Left lung (tissue), 10 donors: ENCODE measurements around the gene CFAP45. TPM values are rescaled to one million over a fixed set of nuclear protein-coding genes. Genes with fewer than 3 reads are reported as not detected.
A peak's percentile ranks its signal among the peaks of the same experiment; 100 is the strongest.

Experiments
- ATAC-seq: fragments of 200-7000 bp; cut with Tn5 transposase; one replicate; pipeline ENCODE4 v1.9.1; 2020; ENCODE audit warnings: moderate library complexity
- DNase-seq, 4 donors: peaks; one replicate each; pipeline ENCODE4 v3.0.0-alpha.2; 2013 to 2020
- H3K27ac ChIP-seq, 2 donors: fragments of 200-600 bp; sonication (generic) in 1 of 2; one replicate each; pipeline versions ENCODE4 v1.5.0 to v1.8.0; 2020 to 2021
- H3K27me3 ChIP-seq, 2 donors: fragments of 200-600 bp; sonication (generic) in 1 of 2; one replicate each; pipeline versions ENCODE4 v1.5.0 to v1.8.0; 2020 to 2021
- H3K36me3 ChIP-seq, 2 donors: fragments of 200-600 bp; sonication (generic) in 1 of 2; one replicate each; pipeline versions ENCODE4 v1.5.0 to v1.8.0; 2020 to 2021
- H3K4me1 ChIP-seq, 2 donors: fragments of 200-600 bp; one replicate each; pipeline ENCODE4 v1.8.0; 2021
- H3K4me3 ChIP-seq, 2 donors: fragments of 200-600 bp; sonication (generic) in 1 of 2; one replicate each; pipeline versions ENCODE4 v1.5.0 to v1.8.0; 2020 to 2021; ENCODE audit warnings: mild to moderate bottlenecking in 1 of 2
- H3K9me3 ChIP-seq, 2 donors: fragments of 200-600 bp; sonication (generic) in 1 of 2; one replicate each; pipeline versions ENCODE4 v1.5.0 to v1.8.0; 2020 to 2021
- intact Hi-C, 2 donors: fragments of 100-400 bp; cut with DNase I; formaldehyde crosslinking; loops; one replicate each; pipeline versions ENCODE4 v1.11.2 to v1.14.2; 2022
- polyA plus RNA-seq, 6 donors: library from polyadenylated mRNA; unstranded; fragments of 120-200 nt; gene quantifications; one replicate each; pipeline ENCODE4 v1.2.1, GENCODE V29; 2013; ENCODE audit not compliant: insufficient read length in 6 of 6
- total RNA-seq, 2 donors: library from RNA; stranded (reverse); fragmentation: NEBNext Ultra II Directional; extraction: Animal tissue kit (Norgen Biotek cat#: 25700); gene quantifications; one replicate each; pipeline ENCODE4 v1.2.1, GENCODE V29; 2021
- TF ChIP-seq, protein P1 (sequence below), 2 donors: fragments of 200-600 bp; sonication (generic) in 1 of 2; IDR thresholded peaks; one replicate each; pipeline versions ENCODE4 v1.5.0 to v1.8.0; 2021; ENCODE audit warnings: antibody characterized with exemption in 2 of 2
- donor health status: DM: no; HTN: yes; CAD: no.
- donor health status: DM: no; HTN: no; CAD: no.

The CFAP45 gene
- total and polyA plus RNA-seq, 8 donors = 1.1 to 12.4 (median 6.4) TPM

GRCh38 chr1:159939678-159940002 lies 39.7 kb upstream of the CFAP45 start:
- no peak for DNase-seq
- H3K9me3 ChIP-seq = no peaks in the 10 kb centered on the region
- peaks cover 0 to 17% of the 10 kb centered on the region in 2 donors for H3K27me3 ChIP-seq
- TF ChIP-seq, protein P1, sequence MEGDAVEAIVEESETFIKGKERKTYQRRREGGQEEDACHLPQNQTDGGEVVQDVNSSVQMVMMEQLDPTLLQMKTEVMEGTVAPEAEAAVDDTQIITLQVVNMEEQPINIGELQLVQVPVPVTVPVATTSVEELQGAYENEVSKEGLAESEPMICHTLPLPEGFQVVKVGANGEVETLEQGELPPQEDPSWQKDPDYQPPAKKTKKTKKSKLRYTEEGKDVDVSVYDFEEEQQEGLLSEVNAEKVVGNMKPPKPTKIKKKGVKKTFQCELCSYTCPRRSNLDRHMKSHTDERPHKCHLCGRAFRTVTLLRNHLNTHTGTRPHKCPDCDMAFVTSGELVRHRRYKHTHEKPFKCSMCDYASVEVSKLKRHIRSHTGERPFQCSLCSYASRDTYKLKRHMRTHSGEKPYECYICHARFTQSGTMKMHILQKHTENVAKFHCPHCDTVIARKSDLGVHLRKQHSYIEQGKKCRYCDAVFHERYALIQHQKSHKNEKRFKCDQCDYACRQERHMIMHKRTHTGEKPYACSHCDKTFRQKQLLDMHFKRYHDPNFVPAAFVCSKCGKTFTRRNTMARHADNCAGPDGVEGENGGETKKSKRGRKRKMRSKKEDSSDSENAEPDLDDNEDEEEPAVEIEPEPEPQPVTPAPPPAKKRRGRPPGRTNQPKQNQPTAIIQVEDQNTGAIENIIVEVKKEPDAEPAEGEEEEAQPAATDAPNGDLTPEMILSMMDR (IDR thresholded peaks at IDR 0.05) = no peak
- intact Hi-C loops = loop anchor here (5.0 to 10.0 kb wide), 2 partner anchors 65 to 68 kb away; no protein-coding TSS in a partner anchor
- peaks cover 11 to 23% of the 10 kb centered on the region in 2 donors for H3K4me1 ChIP-seq
- no peak for ATAC-seq
- H3K36me3 ChIP-seq = no peaks in the 10 kb centered on the region
- H3K4me3 ChIP-seq = no peak overlapping the region
- H3K27ac ChIP-seq = no peak overlapping the region

GRCh38 chr1:159938905-159939677 lies 39.1 kb upstream of the CFAP45 start:
- TF ChIP-seq, protein P1 (IDR thresholded peaks at IDR 0.05) = no peak
- ATAC-seq = no peak

DNA sequence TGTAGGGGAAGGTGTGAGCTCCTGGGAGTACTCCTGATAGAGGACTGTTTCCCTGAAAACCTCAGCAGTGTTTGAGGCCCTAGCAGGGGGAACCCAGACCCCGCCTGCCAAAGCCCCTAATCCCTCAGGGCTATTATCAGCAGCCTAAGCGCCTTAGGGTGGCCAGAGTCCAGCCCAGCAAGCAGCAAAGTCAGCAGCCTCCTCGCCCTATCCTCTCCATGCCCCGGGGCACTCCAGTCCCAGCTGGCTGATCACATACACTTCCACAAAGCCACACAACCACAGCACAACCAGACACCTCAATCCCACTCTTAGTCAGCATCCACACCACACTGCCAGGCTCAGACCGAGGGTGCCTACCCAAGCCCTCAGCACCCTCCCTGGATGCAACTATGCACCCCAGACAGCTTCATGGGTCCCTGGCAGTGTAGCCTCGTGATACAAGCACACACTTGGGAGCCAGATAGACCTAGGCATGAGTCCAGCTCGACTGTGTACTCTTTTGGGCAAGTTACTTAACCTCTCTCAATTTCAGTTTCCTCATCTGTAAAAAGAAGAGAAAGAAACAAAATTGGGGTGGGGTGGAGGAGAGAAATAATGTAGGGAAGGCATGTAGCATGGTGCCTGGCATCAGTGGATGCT lies 38.4 kb upstream of the CFAP45 start:
- H3K4me1 ChIP-seq = peaks cover 11 to 23% of the 10 kb centered on the region in 2 donors
- ATAC-seq = no peak
- H3K9me3 ChIP-seq = no peaks in the 10 kb centered on the region
- no peak overlapping the region for H3K27ac ChIP-seq
- intact Hi-C loops = loop anchor here in 1 of 2 donors (5.0 kb wide), 1 partner anchor 69 kb away; no protein-coding TSS in a partner anchor
- H3K36me3 ChIP-seq = no peaks in the 10 kb centered on the region
- no peak for DNase-seq
- TF ChIP-seq, protein P1 (IDR thresholded peaks at IDR 0.05) = no peak
- H3K4me3 ChIP-seq = no peak overlapping the region
- H3K27me3 ChIP-seq = peaks cover 0 to 8% of the 10 kb centered on the region in 2 donors

More at GRCh38 chr1:159938905-159939677, 39.1 kb upstream of the CFAP45 start:
- no peak overlapping the region for H3K27ac ChIP-seq
- no peak overlapping the region for H3K4me3 ChIP-seq
- no peak for DNase-seq
- peaks cover 0 to 11% of the 10 kb centered on the region in 2 donors for H3K27me3 ChIP-seq
- no peaks in the 10 kb centered on the region for H3K9me3 ChIP-seq
- intact Hi-C loops = loop anchor here in 1 of 2 donors (5.0 kb wide), 1 partner anchor 68 kb away; no protein-coding TSS in a partner anchor
- peaks cover 11 to 23% of the 10 kb centered on the region in 2 donors for H3K4me1 ChIP-seq
- H3K36me3 ChIP-seq = no peaks in the 10 kb centered on the region

DNA sequence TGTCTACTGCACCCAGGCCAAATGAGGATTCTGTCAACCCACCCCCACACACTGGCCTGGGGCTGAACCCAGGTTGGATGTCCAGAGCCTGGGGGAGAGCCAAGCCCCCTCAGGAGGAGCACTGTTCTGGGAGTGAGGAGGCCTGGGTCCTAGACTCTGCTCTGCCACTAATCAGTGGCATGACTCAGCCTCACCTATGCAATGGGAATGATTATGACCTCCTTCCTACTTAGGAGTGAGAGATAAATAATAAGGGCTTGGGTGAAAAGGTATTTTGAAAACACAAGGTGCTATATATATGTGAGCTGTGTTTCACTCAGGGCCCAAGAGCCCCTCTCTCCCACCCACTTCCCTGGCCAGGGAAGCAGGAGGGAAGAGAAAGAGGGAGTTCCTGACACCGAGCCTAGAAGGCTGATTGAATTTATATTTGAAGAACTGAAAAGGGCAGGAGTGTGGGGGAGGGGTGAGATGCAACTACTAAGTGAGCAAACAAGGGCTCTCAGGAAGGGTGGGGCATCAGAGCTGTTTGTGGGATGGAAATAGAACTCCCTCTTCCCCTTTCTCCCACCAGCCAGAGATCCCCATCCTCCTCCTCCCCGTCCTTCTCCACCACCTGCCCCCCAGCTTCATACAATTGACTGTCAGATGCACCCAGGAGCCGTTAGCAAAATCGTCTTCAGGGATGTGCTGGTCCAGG lies 37.2 kb upstream of the CFAP45 start:
- TF ChIP-seq, protein P1 (IDR thresholded peaks at IDR 0.05) = no peak
- no peaks in the 10 kb centered on the region for H3K27me3 ChIP-seq
- intact Hi-C loops = loop anchor here in 1 of 2 donors (5.0 kb wide), 1 partner anchor 70 kb away; no protein-coding TSS in a partner anchor
- H3K4me1 ChIP-seq = peaks cover 11 to 23% of the 10 kb centered on the region in 2 donors
- H3K27ac ChIP-seq = no peak overlapping the region
- H3K9me3 ChIP-seq = no peaks in the 10 kb centered on the region
- DNase-seq (no peak), ATAC-seq (peak; percentile 38)
- no peak overlapping the region for H3K4me3 ChIP-seq
- no peaks in the 10 kb centered on the region for H3K36me3 ChIP-seq
